HepG2 (cell line): ENCODE data around the gene TMEM50B. TPM values are rescaled to one million over a fixed set of nuclear protein-coding genes. Genes with fewer than 3 reads are reported as not detected.

Experiments used
- ATAC-seq: fragments of 200-7000 bp; cut with Tn5 transposase; 3 replicates; pipeline ENCODE4 v1.9.1; 2020; ENCODE audit warnings: mild to moderate bottlenecking, moderate library complexity
- BruUV-seq: library from RNA; stranded (reverse); fragments of 400-500 nt; replicated peaks from 2 replicates; lab custom pipeline; 2021; lab: Mats Ljungman, UMichigan
- CTCF ChIA-PET: fragments of 300-600 bp; formaldehyde crosslinking; extraction: SDS; loops from one replicate; lab custom pipeline; 2021; ENCODE audit warnings: low total read pairs, inconsistent platforms, low intra/inter-chr PET ratio; lab: Yijun Ruan, JAX
- POLR2A ChIA-PET: fragments of 350-600 bp; sonication (Branson Sonifier 250); formaldehyde crosslinking; loops from one replicate; lab custom pipeline; 2020; ENCODE audit warnings: antibody characterized with exemption, inconsistent platforms; lab: Yijun Ruan, JAX
- DNase-seq: peaks from one replicate; pipeline ENCODE4 v3.0.0-alpha.2; 2015; ENCODE audit warnings: low spot score
- FAIRE-seq: peaks from 3 replicates; lab custom pipeline; 2011; peaks lifted over from hg19 to GRCh38; lab: Jason Lieb, UNC
- H2AFZ ChIP-seq: one replicate; pipeline ENCODE4 v1.6.1; 2011; ENCODE audit warnings: low read length, inconsistent platforms
- H3K27ac ChIP-seq: fragments of 300-600 bp; 3 replicates; pipeline ENCODE4 v1.8.0; 2011; ENCODE audit warnings: mixed run types, mild to moderate bottlenecking, mixed read lengths, low read length, inconsistent platforms; ENCODE audit not compliant: insufficient read depth; ENCODE audit errors: extremely low read length
- H3K27me3 ChIP-seq, 2 experiments: fragments of 200-600 bp in 1 of 2; 2 replicates in 1 of 2; 3 replicates in 1 of 2; pipeline versions ENCODE4 v1.6.0 to v1.8.0; 2011; ENCODE audit warnings: low read length in 2 of 2, mild to moderate bottlenecking in 2 of 2, moderate library complexity in 2 of 2, inconsistent platforms in 1 of 2; ENCODE audit not compliant: insufficient read depth in 2 of 2, control insufficient read depth in 1 of 2
- H3K36me3 ChIP-seq, 2 experiments: fragments of 200-600 bp in 1 of 2; replicated peaks in 1 of 2; 2 replicates in 1 of 2; 3 replicates in 1 of 2; pipeline versions ENCODE4 v1.5.1 to v1.8.0; 2011; ENCODE audit warnings: low read length in 2 of 2, inconsistent platforms in 1 of 2; ENCODE audit not compliant: insufficient read depth in 2 of 2, control insufficient read depth in 1 of 2
- H3K4me1 ChIP-seq: 2 replicates; pipeline ENCODE4 v1.5.1; 2012; ENCODE audit warnings: low read length, inconsistent platforms; ENCODE audit not compliant: insufficient read depth
- H3K4me2 ChIP-seq: 2 replicates; pipeline ENCODE4 v1.6.0; 2011; ENCODE audit warnings: low read depth, low read length, inconsistent platforms
- H3K4me3 ChIP-seq, 3 experiments: fragments of 200-600 bp in 1 of 3; sonication (generic), shearing (Covaris generic) in 1 of 3; replicated peaks in 1 of 3; 2 replicates each; pipeline ENCODE4 v1.5.1; 2011 to 2016; ENCODE audit warnings: low read length in 3 of 3, inconsistent platforms in 2 of 3, low read depth in 2 of 3, mild to moderate bottlenecking in 2 of 3, control low read depth in 1 of 3, mixed read lengths in 1 of 3; ENCODE audit not compliant: insufficient read depth in 1 of 3
- H3K79me2 ChIP-seq: one replicate; pipeline ENCODE4 v1.6.1; 2011; ENCODE audit warnings: low read length, inconsistent platforms; ENCODE audit not compliant: insufficient read depth
- H3K9ac ChIP-seq: 2 replicates; pipeline ENCODE4 v1.6.0; 2011; ENCODE audit warnings: mild to moderate bottlenecking, low read depth, low read length, inconsistent platforms; ENCODE audit not compliant: insufficient read depth
- H3K9me3 ChIP-seq: 2 replicates; pipeline ENCODE4 v1.5.1; 2012; ENCODE audit warnings: mild to moderate bottlenecking, low read length
- H4K20me1 ChIP-seq: 2 replicates; pipeline ENCODE4 v1.6.0; 2011; ENCODE audit warnings: inconsistent platforms, mild to moderate bottlenecking, low read length, moderate library complexity; ENCODE audit not compliant: insufficient read depth
- FOXA3 ChIP-seq: IDR thresholded peaks from 2 replicates; pipeline ENCODE4 v1.6.1; 2016; ENCODE audit warnings: missing genetic modification reagents, missing compliant biosample characterization
- KDM2A ChIP-seq: sonication (generic); formaldehyde crosslinking; IDR thresholded peaks from 2 replicates; pipeline ENCODE4 v1.4.0; 2020; ENCODE audit warnings: low read depth, missing genetic modification reagents, borderline replicate concordance
- KDM3A ChIP-seq: IDR thresholded peaks from 2 replicates; pipeline ENCODE4 v1.6.1; 2018; ENCODE audit warnings: low read depth, missing compliant biosample characterization
- THRA ChIP-seq: sonication (generic); formaldehyde crosslinking; IDR thresholded peaks from 2 replicates; pipeline ENCODE4 v1.4.0; 2020; ENCODE audit warnings: missing genetic modification reagents, borderline replicate concordance
- ZKSCAN8 ChIP-seq: IDR thresholded peaks from 2 replicates; pipeline ENCODE4 v1.6.1; 2016; ENCODE audit warnings: borderline replicate concordance, missing genetic modification reagents, missing compliant biosample characterization
- ZNF883 ChIP-seq: sonication (generic); formaldehyde crosslinking; IDR thresholded peaks from 2 replicates; pipeline ENCODE4 v1.5.1; 2020; ENCODE audit warnings: mild to moderate bottlenecking, missing genetic modification reagents; ENCODE audit errors: not compliant biosample characterization
- WGBS: methylation state at CpG from one replicate; pipeline ENCODE4 v1.1.6; 2017; ENCODE audit warnings: low lambda C conversion rate; 5-methylcytosine and 5-hydroxymethylcytosine counted together
- in situ Hi-C: cut with HindIII; loops from 2 replicates; pipeline ENCODE4 v1.10.0; 2017; ENCODE audit warnings: low pct_unique_long_range_greater_than_20kb; ENCODE audit not compliant: extremely low pct_ligation_motif_present
- intact Hi-C: fragments of 100-400 bp; cut with micrococcal nuclease; formaldehyde crosslinking; loops from one replicate; pipeline ENCODE4 v1.10.0; 2022; ENCODE audit not compliant: unreplicated experiment
- polyA plus RNA-seq, 8 experiments: library from polyadenylated mRNA; depleted of rRNA in 3 of 8; stranded (reverse) in 7 of 8; unstranded in 1 of 8; fragments of >200 nt; fragmentation: Illumina TruSeq in 4 of 8; extraction: Trizol in 4 of 8; gene quantifications; 2 replicates each; pipeline versions ENCODE4 v1.2.1 to v1.2.3, GENCODE V29; 2011 to 2016; ENCODE audit warnings: low read depth in 4 of 8, missing spikeins in 1 of 8, mixed read lengths in 1 of 8; ENCODE audit not compliant: insufficient read depth in 1 of 8
- total RNA-seq, 5 experiments: library from RNA; depleted of rRNA; stranded (reverse); fragments of >200 nt; fragmentation: Illumina TruSeq; extraction: Trizol; gene quantifications; 2 replicates each; pipeline ENCODE4 v1.2.3, GENCODE V29; 2016; ENCODE audit warnings: low read depth in 1 of 5
- TF ChIP-seq, protein P1 (sequence below): sonication (generic); formaldehyde crosslinking; IDR thresholded peaks from 2 replicates; pipeline ENCODE4 v1.5.0; 2020; ENCODE audit warnings: missing genetic modification reagents
- TF ChIP-seq, protein P2 (sequence below): sonication (generic); formaldehyde crosslinking; IDR thresholded peaks from 2 replicates; pipeline ENCODE4 v1.4.0; 2020; ENCODE audit warnings: mild to moderate bottlenecking, missing genetic modification reagents
- TF ChIP-seq, protein P3 (sequence below): sonication (generic); formaldehyde crosslinking; IDR thresholded peaks from 2 replicates; pipeline ENCODE4 v1.5.0; 2020; ENCODE audit warnings: missing genetic modification reagents

TMEM50B gene
- total and polyA plus RNA-seq, 2 of the 13 experiments (the other 11 are each of a cell fraction or from before 2014, with no cell fraction given), result 29.9 to 46.3 TPM

DNA sequence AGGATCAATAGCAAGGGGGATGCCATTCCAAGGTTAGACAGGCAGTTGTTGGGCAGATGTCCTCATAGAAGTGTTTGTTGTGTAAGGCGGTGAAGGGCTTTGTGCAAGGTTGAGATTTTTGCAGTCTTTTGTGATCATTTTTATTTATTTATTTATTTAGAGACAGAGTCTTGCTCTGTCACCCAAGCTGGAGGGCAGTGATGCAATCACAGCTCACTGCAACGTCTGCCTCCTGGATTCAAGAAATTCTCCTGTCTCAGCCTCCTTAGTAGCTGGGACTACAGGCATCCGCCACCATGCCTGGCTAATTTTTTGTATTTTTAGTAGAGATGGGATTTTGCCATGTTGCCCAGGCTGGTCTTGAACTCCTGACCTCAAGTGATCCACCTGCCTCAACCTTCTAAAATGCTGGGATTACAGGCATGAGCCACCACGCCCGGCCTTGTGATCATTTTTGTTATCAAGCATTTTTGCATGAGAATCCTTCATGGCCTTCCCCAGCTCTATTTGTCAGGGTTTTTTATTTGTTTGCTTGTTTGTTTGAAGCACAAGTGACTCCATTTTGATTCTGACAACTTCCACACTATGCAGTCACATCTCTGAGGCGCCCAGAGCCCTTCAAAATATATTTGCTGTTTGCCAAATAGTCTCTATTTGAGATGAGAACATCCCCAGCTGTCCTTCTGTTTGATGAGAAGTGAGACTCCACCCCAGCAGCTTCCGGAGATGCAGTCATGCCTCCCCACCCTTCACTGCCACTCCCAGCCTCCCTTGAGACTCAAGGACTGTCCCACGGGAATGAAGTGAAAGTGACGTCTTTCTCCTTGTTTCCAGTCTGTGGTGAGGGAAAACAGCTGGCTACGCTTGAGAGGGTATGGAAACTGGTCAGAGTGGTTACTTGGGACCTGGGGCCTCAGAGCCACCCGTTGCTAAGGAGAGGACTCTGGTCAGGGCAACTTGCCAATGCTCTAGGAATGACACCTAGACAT is 38.0 kb downstream of the TMEM50B start:
- Histone ChIP-seq H3K4me1 (no peaks in the 10 kb centered on the region), H3K27me3 (no peaks in the 10 kb centered on the region), H4K20me1 (no peaks in the 10 kb centered on the region), H3K9ac (no peak overlapping the region), H3K27ac (no peak overlapping the region), H2AFZ (no peak overlapping the region), H3K4me3 (no peak overlapping the region)
- CTCF ChIA-PET, result no interaction called here
- no peak for ATAC-seq
- no TSS peak for BruUV-seq
- no peak for DNase-seq
- TF ChIP-seq, protein P1, sequence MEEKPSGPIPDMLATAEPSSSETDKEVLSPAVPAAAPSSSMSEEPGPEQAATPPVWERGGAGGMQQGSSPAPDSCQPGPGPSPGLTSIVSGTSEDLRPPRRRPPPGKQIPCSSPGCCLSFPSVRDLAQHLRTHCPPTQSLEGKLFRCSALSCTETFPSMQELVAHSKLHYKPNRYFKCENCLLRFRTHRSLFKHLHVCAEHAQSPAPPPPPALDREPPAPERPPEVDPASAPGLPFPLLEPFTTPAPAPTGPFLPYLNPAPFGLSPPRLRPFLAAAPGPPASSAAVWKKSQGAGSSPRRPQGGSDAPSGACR, result no peak
- TF ChIP-seq ZNF883 (CRISPR knock-in tag) (no peak), FOXA3 (CRISPR knock-in tag) (no peak), THRA (no peak), ZKSCAN8 (CRISPR knock-in tag) (no peak), KDM2A (CRISPR knock-in tag) (no peak), KDM3A (no peak)
- TF ChIP-seq, protein P2, sequence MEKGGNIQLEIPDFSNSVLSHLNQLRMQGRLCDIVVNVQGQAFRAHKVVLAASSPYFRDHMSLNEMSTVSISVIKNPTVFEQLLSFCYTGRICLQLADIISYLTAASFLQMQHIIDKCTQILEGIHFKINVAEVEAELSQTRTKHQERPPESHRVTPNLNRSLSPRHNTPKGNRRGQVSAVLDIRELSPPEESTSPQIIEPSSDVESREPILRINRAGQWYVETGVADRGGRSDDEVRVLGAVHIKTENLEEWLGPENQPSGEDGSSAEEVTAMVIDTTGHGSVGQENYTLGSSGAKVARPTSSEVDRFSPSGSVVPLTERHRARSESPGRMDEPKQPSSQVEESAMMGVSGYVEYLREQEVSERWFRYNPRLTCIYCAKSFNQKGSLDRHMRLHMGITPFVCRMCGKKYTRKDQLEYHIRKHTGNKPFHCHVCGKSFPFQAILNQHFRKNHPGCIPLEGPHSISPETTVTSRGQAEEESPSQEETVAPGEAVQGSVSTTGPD (CRISPR knock-in tag), result no peak
- TF ChIP-seq, protein P3, sequence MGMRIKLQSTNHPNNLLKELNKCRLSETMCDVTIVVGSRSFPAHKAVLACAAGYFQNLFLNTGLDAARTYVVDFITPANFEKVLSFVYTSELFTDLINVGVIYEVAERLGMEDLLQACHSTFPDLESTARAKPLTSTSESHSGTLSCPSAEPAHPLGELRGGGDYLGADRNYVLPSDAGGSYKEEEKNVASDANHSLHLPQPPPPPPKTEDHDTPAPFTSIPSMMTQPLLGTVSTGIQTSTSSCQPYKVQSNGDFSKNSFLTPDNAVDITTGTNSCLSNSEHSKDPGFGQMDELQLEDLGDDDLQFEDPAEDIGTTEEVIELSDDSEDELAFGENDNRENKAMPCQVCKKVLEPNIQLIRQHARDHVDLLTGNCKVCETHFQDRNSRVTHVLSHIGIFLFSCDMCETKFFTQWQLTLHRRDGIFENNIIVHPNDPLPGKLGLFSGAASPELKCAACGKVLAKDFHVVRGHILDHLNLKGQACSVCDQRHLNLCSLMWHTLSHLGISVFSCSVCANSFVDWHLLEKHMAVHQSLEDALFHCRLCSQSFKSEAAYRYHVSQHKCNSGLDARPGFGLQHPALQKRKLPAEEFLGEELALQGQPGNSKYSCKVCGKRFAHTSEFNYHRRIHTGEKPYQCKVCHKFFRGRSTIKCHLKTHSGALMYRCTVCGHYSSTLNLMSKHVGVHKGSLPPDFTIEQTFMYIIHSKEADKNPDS (CRISPR knock-in tag), result no peak
- TF ChIP-seq, all 625 proteins: peak for 0
- POLR2A ChIA-PET, result no interaction called here
- intact Hi-C loops (no loop called here), in situ Hi-C loops (loop anchor here (10.0 kb wide), 1 partner anchor 97 kb away; no protein-coding TSS in a partner anchor)
- Histone ChIP-seq H3K36me3 (peaks cover under 1 to 18% of the 10 kb centered on the region in 2 experiments; a peak in 3 of 5 replicates), H3K79me2 (no peaks in the 10 kb centered on the region), H3K9me3 (no peaks in the 10 kb centered on the region), H3K4me2 (no peak overlapping the region)
- 91% methylated on average over 11 of the region's 11 CpGs for WGBS
- no peak for FAIRE-seq
